Prostate gland (tissue), 2 donors: ENCODE data around the gene CKMT1B. TPM values are rescaled to one million over a fixed set of nuclear protein-coding genes. Genes with fewer than 3 reads are reported as not detected.
"Not testable (repeated sequence)": the region's sequence is repeated elsewhere in the genome, so short reads cannot be mapped to it uniquely, and the experiment has no call there.

Experiments used
- DNase-seq: peaks from one replicate; pipeline ENCODE4 v3.0.0-alpha.2; 2019; ENCODE audit warnings: low spot score
- H3K27ac ChIP-seq, 2 donors: fragments of 200-600 bp; sonication (generic); 2 replicates each; pipeline ENCODE4 v1.5.1; 2017 to 2019
- H3K27me3 ChIP-seq: fragments of 200-600 bp; sonication (generic); replicated peaks from 2 replicates; pipeline ENCODE4 v1.5.1; 2019; ENCODE audit not compliant: insufficient read depth
- H3K36me3 ChIP-seq, 2 donors: fragments of 200-600 bp; sonication (generic); 1 replicate in 1 of 2; 2 replicates in 1 of 2; pipeline versions ENCODE4 v1.5.1 to v1.8.1; 2017 to 2019
- H3K4me1 ChIP-seq: fragments of 200-600 bp; sonication (generic); replicated peaks from 2 replicates; pipeline ENCODE4 v1.5.1; 2019
- H3K4me3 ChIP-seq, 2 donors: fragments of 200-600 bp; sonication (generic); 2 replicates each; pipeline ENCODE4 v1.5.1; 2017 to 2019
- H3K9me3 ChIP-seq: fragments of 200-600 bp; sonication (generic); 2 replicates; pipeline ENCODE4 v1.5.1; 2017
- CTCF ChIP-seq, 4 experiments: fragments of 200-600 bp in 2 of 4; fragments of 450-650 bp in 2 of 4; sonication (generic) in 2 of 4; IDR thresholded peaks; 1 replicate in 3 of 4; 2 replicates in 1 of 4; pipeline ENCODE4 v1.5.1; 2016 to 2019; ENCODE audit warnings: antibody characterized with exemption in 4 of 4, mild to moderate bottlenecking in 2 of 4, moderate library complexity in 2 of 4
- POLR2A ChIP-seq: fragments of 450-650 bp; IDR thresholded peaks from one replicate; pipeline ENCODE4 v1.6.1; 2016; ENCODE audit warnings: antibody characterized with exemption, mild to moderate bottlenecking
- POLR2AphosphoS5 ChIP-seq: sonication (generic); formaldehyde crosslinking; IDR thresholded peaks from one replicate; pipeline ENCODE4 v1.6.1; 2017; ENCODE audit warnings: antibody characterized with exemption
- WGBS: methylation state at CpG from one replicate; pipeline ENCODE4 v1.1.5; 2018; 5-methylcytosine and 5-hydroxymethylcytosine counted together
- intact Hi-C: fragments of 100-400 bp; cut with DNase I; formaldehyde crosslinking; loops from one replicate; pipeline ENCODE4 v1.14.2; 2022
- total RNA-seq, 2 donors: library from RNA; depleted of rRNA; stranded (reverse); fragments of >200 nt; gene quantifications; one replicate each; pipeline ENCODE4 v1.1.0, GENCODE V29; 2016

Gene CKMT1B
- 10 to 100 TPM in 1 of 2 donors, 1 to 10 TPM in 1; 3.5 to 18.9 TPM for total RNA-seq

- DNase-seq, H3K9me3 ChIP-seq, H3K27me3 ChIP-seq, H3K4me3 ChIP-seq, intact Hi-C loops, H3K27ac ChIP-seq, H3K4me1 ChIP-seq, H3K36me3 ChIP-seq: not testable (repeated sequence)
- WGBS, result no CpG with 5 or more reads among the region's 43 CpGs
Measured at GRCh38 chr15:43593328-43594190, at the start of gene CKMT1B. CKMT1B (plus strand) TSS chr15:43594027; CDS start chr15:43594219, 192 bp downstream.

- no peak overlapping the region for H3K4me3 ChIP-seq
- intact Hi-C loops, result no loop called here
- no peaks in the 10 kb centered on the region for H3K27me3 ChIP-seq
- H3K36me3 ChIP-seq, result no peaks in the 10 kb centered on the region
- H3K9me3 ChIP-seq, result no peaks in the 10 kb centered on the region
- no peaks in the 10 kb centered on the region for H3K4me1 ChIP-seq
- H3K27ac ChIP-seq, result no peak overlapping the region
- no peak for DNase-seq
- TF ChIP-seq CTCF (IDR thresholded peaks at IDR 0.05), result no peak
- no peak for TF ChIP-seq POLR2AphosphoS5
- no peak for TF ChIP-seq POLR2A
Measured at GRCh38 chr15:43544266-43544665, 49.6 kb upstream of the CKMT1B start.

GRCh38 chr15:43545426-43545825 lies 48.4 kb upstream of the CKMT1B start:
- intact Hi-C loops, result no loop called here
- no peak overlapping the region for H3K4me3 ChIP-seq
- WGBS, result 93% methylated on average over 1 of the region's 1 CpG
- H3K27me3 ChIP-seq, result no peaks in the 10 kb centered on the region
- H3K4me1 ChIP-seq, result no peaks in the 10 kb centered on the region
- DNase-seq, result no peak
- TF ChIP-seq POLR2AphosphoS5 (no peak), POLR2A (no peak)
- no peak overlapping the region for H3K27ac ChIP-seq
- no peaks in the 10 kb centered on the region for H3K36me3 ChIP-seq
- H3K9me3 ChIP-seq, result no peaks in the 10 kb centered on the region

- Histone ChIP-seq H3K27me3 (no peaks in the 10 kb centered on the region), H3K9me3 (no peaks in the 10 kb centered on the region), H3K4me1 (no peaks in the 10 kb centered on the region), H3K27ac (no peak overlapping the region), H3K36me3 (no peaks in the 10 kb centered on the region), H3K4me3 (no peak overlapping the region)
- intact Hi-C loops, result no loop called here
- 100% methylated on average over 2 of the region's 2 CpGs for WGBS
- no peak for DNase-seq
- no peak for TF ChIP-seq POLR2AphosphoS5
- TF ChIP-seq POLR2A, result no peak
- TF ChIP-seq CTCF (IDR thresholded peaks at IDR 0.05), result no peak
Measured at GRCh38 chr15:43547539-43547938, 46.3 kb upstream of the CKMT1B start.

GRCh38 chr15:43550527-43551363 lies 43.1 kb upstream of the CKMT1B start:
- no peak for TF ChIP-seq POLR2AphosphoS5
- TF ChIP-seq CTCF (IDR thresholded peaks at IDR 0.05), result no peak
- TF ChIP-seq POLR2A, result no peak
- 71% methylated on average over 10 of the region's 10 CpGs for WGBS
- Histone ChIP-seq H3K27ac (no peak overlapping the region), H3K27me3 (no peaks in the 10 kb centered on the region), H3K9me3 (no peaks in the 10 kb centered on the region), H3K4me1 (no peaks in the 10 kb centered on the region), H3K36me3 (no peaks in the 10 kb centered on the region), H3K4me3 (no peak overlapping the region)
- DNase-seq, result no peak
- intact Hi-C loops, result no loop called here
